Small intestine (tissue), 7 donors: ENCODE measurements around the gene AIM2. TPM values are rescaled to one million over a fixed set of nuclear protein-coding genes. Genes with fewer than 3 reads are reported as not detected.

Experiments
- DNase-seq, 2 donors: peaks; one replicate each; pipeline versions ENCODE4 v3.0.0 to v3.0.0-alpha.2; 2013
- FAIRE-seq: peaks from 2 replicates; lab custom pipeline; 2012; peaks lifted over from hg19 to GRCh38; lab: Jason Lieb, UNC
- H3K27ac ChIP-seq, 3 donors: one replicate each; pipeline ENCODE4 v1.5.1; 2013; ENCODE audit warnings: low read length in 2 of 3, mild to moderate bottlenecking in 2 of 3, control low read depth in 1 of 3, inconsistent platforms in 1 of 3, low read depth in 1 of 3, moderate library complexity in 1 of 3
- H3K27me3 ChIP-seq, 3 donors: one replicate each; pipeline ENCODE4 v1.6.1; 2013; ENCODE audit warnings: low read length in 3 of 3, inconsistent platforms in 1 of 3; ENCODE audit not compliant: control insufficient read depth in 3 of 3, insufficient read depth in 3 of 3
- H3K36me3 ChIP-seq, 3 donors: one replicate each; pipeline ENCODE4 v1.6.1; 2013; ENCODE audit warnings: low read length in 3 of 3, inconsistent platforms in 1 of 3, low read depth in 1 of 3, mild to moderate bottlenecking in 1 of 3, moderate library complexity in 1 of 3; ENCODE audit not compliant: control insufficient read depth in 3 of 3, insufficient read depth in 2 of 3
- H3K4me1 ChIP-seq, 3 donors: one replicate each; pipeline ENCODE4 v1.6.1; 2013; ENCODE audit warnings: low read length in 2 of 3, inconsistent platforms in 1 of 3, low read depth in 1 of 3, mild to moderate bottlenecking in 1 of 3, moderate library complexity in 1 of 3; ENCODE audit not compliant: control insufficient read depth in 3 of 3, insufficient read depth in 2 of 3
- H3K4me3 ChIP-seq, 3 donors: one replicate each; pipeline ENCODE4 v1.5.1; 2013; ENCODE audit warnings: low read length in 3 of 3, control low read depth in 1 of 3, inconsistent platforms in 1 of 3, low read depth in 1 of 3, mild to moderate bottlenecking in 1 of 3, moderate library complexity in 1 of 3
- H3K9me3 ChIP-seq, 2 donors: one replicate each; pipeline ENCODE4 v1.6.1; 2013; ENCODE audit warnings: low read depth in 1 of 2, low read length in 1 of 2; ENCODE audit not compliant: control insufficient read depth in 2 of 2, insufficient read depth in 1 of 2
- WGBS, 3 donors: extraction: QIAGEN DNeasy Blood & Tissue Kit; methylation state at CpG; one replicate each; pipeline ENCODE4 v1.1.7; 2013; 5-methylcytosine and 5-hydroxymethylcytosine counted together
- polyA plus RNA-seq, 4 donors: library from polyadenylated mRNA; stranded (reverse) in 3 of 4; unstranded in 1 of 4; fragments of 200-250 nt in 3 of 4; fragments of 120-200 nt in 1 of 4; gene quantifications; one replicate each; pipeline versions ENCODE4 v1.2.1 to v1.2.3, GENCODE V29; 2013
- donor health status: healthy with polysubstance abuse.
- donor health status: control.
- donor health status: control.
- donor health status: Bipolar disorder and iron deficiency.
- donor health status: healthy.

Gene AIM2
- polyA plus RNA-seq, 4 donors: 0.49 to 2.2 (median 1.1) TPM

GRCh38 chr1:159088050-159088449 is 11.5 kb upstream of the AIM2 start:
- Histone ChIP-seq H3K27me3 (no peaks in the 10 kb centered on the region), H3K4me3 (no peak overlapping the region), H3K9me3 (no peaks in the 10 kb centered on the region), H3K27ac (no peak overlapping the region), H3K36me3 (no peaks in the 10 kb centered on the region), H3K4me1 (no peaks in the 10 kb centered on the region)
- 62 to 71% (median 67%) methylated on average over 2 of the region's 2 CpGs for WGBS, 3 donors
- no peak for DNase-seq
- FAIRE-seq: no peak

GRCh38 chr1:159084867-159085266 is 8.3 kb upstream of the AIM2 start:
- no peaks in the 10 kb centered on the region for H3K27me3 ChIP-seq
- no peak overlapping the region for H3K27ac ChIP-seq
- no peak overlapping the region for H3K4me3 ChIP-seq
- H3K4me1 ChIP-seq: no peaks in the 10 kb centered on the region
- no peaks in the 10 kb centered on the region for H3K9me3 ChIP-seq
- H3K36me3 ChIP-seq: no peaks in the 10 kb centered on the region
- DNase-seq (no peak), FAIRE-seq (no peak)
- WGBS, 3 donors: 89 to 94% (median 93%) methylated on average over 3 of the region's 3 CpGs

- Histone ChIP-seq H3K27me3 (no peaks in the 10 kb centered on the region), H3K9me3 (no peaks in the 10 kb centered on the region), H3K27ac (no peak overlapping the region), H3K4me1 (no peaks in the 10 kb centered on the region), H3K36me3 (no peaks in the 10 kb centered on the region), H3K4me3 (no peak overlapping the region)
- no peak for FAIRE-seq
- WGBS, 3 donors: 81 to 89% (median 85%) methylated on average over 3 of the region's 3 CpGs
- no peak for DNase-seq
Observed at GRCh38 chr1:159084152-159084551, 7.6 kb upstream of the AIM2 start.

GRCh38 chr1:159083013-159083412 is 6.4 kb upstream of the AIM2 start:
- 86 to 97% (median 94%) methylated on average over 1 of the region's 1 CpG for WGBS, 3 donors
- no peak overlapping the region for H3K27ac ChIP-seq

GRCh38 chr1:159081626-159082025 is 5.1 kb upstream of the AIM2 start:
- Histone ChIP-seq H3K4me1 (no peaks in the 10 kb centered on the region), H3K9me3 (no peaks in the 10 kb centered on the region), H3K27ac (no peak overlapping the region), H3K4me3 (no peak overlapping the region), H3K27me3 (peaks cover 0 to 3% (median 0%) of the 10 kb centered on the region in 3 donors), H3K36me3 (no peaks in the 10 kb centered on the region)
- no peak for DNase-seq
- FAIRE-seq: no peak
- 59 to 91% (median 76%) methylated on average over 1 of the region's 1 CpG for WGBS, 3 donors

More at GRCh38 chr1:159083013-159083412, 6.4 kb upstream of the AIM2 start:
- H3K36me3 ChIP-seq: no peaks in the 10 kb centered on the region
- H3K9me3 ChIP-seq: no peaks in the 10 kb centered on the region
- H3K4me1 ChIP-seq: no peaks in the 10 kb centered on the region
- FAIRE-seq (no peak), DNase-seq (no peak)
- H3K4me3 ChIP-seq: no peak overlapping the region
- peaks cover 0 to 2% (median 0%) of the 10 kb centered on the region in 3 donors for H3K27me3 ChIP-seq

- H3K9me3 ChIP-seq: no peaks in the 10 kb centered on the region
- no peaks in the 10 kb centered on the region for H3K36me3 ChIP-seq
- WGBS, 3 donors: 81 to 85% (median 83%) methylated on average over 1 of the region's 1 CpG
- no peak for FAIRE-seq
- no peak overlapping the region for H3K4me3 ChIP-seq
- no peak overlapping the region for H3K27ac ChIP-seq
- peaks cover 0 to 3% (median 0%) of the 10 kb centered on the region in 3 donors for H3K27me3 ChIP-seq
- no peak for DNase-seq
- no peaks in the 10 kb centered on the region for H3K4me1 ChIP-seq
Observed at GRCh38 chr1:159079525-159079924, 3.0 kb upstream of the AIM2 start.

GRCh38 chr1:159077120-159077961 is 775 bp upstream of the AIM2 start:
- DNase-seq (peak in 1 of 2 donors; percentile 62), FAIRE-seq (no peak)
- no peaks in the 10 kb centered on the region for H3K36me3 ChIP-seq
- H3K4me3 ChIP-seq: no peak overlapping the region
- H3K9me3 ChIP-seq: no peaks in the 10 kb centered on the region
- peaks cover 0 to 3% (median 0%) of the 10 kb centered on the region in 3 donors for H3K27me3 ChIP-seq
- 55 to 67% (median 67%) methylated on average over 12 of the region's 12 CpGs for WGBS, 3 donors
- peak overlapping the region in 1 of 3 donors; percentile 83 for H3K27ac ChIP-seq
- no peaks in the 10 kb centered on the region for H3K4me1 ChIP-seq

GRCh38 chr1:159071970-159072582 is 4.5 kb downstream of the AIM2 start:
- Histone ChIP-seq H3K4me3 (no peak overlapping the region), H3K27ac (no peak overlapping the region), H3K9me3 (no peaks in the 10 kb centered on the region), H3K4me1 (no peaks in the 10 kb centered on the region), H3K36me3 (no peaks in the 10 kb centered on the region), H3K27me3 (no peaks in the 10 kb centered on the region)
- DNase-seq: peak; percentile 56
- peak; percentile 65 for FAIRE-seq
